Spleen (tissue), 11 donors: ENCODE data around the gene MFAP2. TPM values are rescaled to one million over a fixed set of nuclear protein-coding genes. Genes with fewer than 3 reads are reported as not detected.

ENCODE experiments used
- DNase-seq: peaks from one replicate; pipeline ENCODE4 v3.0.0-alpha.2; 2020
- H3K27ac ChIP-seq, 8 donors: fragments of 200-600 bp; sonication (generic) in 7 of 8; 1 replicate in 4 of 8; 2 replicates in 4 of 8; pipeline versions ENCODE4 v1.5.0 to v1.8.0; 2016 to 2021; ENCODE audit warnings: inconsistent platforms in 4 of 8, mild to moderate bottlenecking in 4 of 8, moderate library complexity in 1 of 8
- H3K27me3 ChIP-seq, 7 donors: fragments of 200-600 bp; sonication (generic) in 6 of 7; replicated peaks in 1 of 7; 1 replicate in 4 of 7; 2 replicates in 3 of 7; pipeline versions ENCODE4 v1.5.0 to v1.8.0; 2016 to 2021; ENCODE audit warnings: inconsistent platforms in 3 of 7, mild to moderate bottlenecking in 1 of 7
- H3K36me3 ChIP-seq, 6 donors: fragments of 200-600 bp; sonication (generic) in 5 of 6; 1 replicate in 4 of 6; 2 replicates in 2 of 6; pipeline versions ENCODE4 v1.5.0 to v1.8.0; 2016 to 2021; ENCODE audit warnings: inconsistent platforms in 2 of 6
- H3K4me1 ChIP-seq, 6 donors: fragments of 200-600 bp; sonication (generic) in 5 of 6; 1 replicate in 3 of 6; 2 replicates in 3 of 6; pipeline versions ENCODE4 v1.5.0 to v1.8.0; 2016 to 2021; ENCODE audit warnings: inconsistent platforms in 3 of 6
- H3K4me3 ChIP-seq, 8 donors: fragments of 200-600 bp; sonication (generic) in 7 of 8; 1 replicate in 4 of 8; 2 replicates in 4 of 8; pipeline versions ENCODE4 v1.5.0 to v1.8.0; 2016 to 2021; ENCODE audit warnings: inconsistent platforms in 4 of 8, mild to moderate bottlenecking in 4 of 8, moderate library complexity in 2 of 8
- H3K9me3 ChIP-seq, 8 donors: fragments of 200-600 bp; sonication (generic) in 7 of 8; 1 replicate in 4 of 8; 2 replicates in 4 of 8; pipeline versions ENCODE4 v1.5.0 to v1.8.0; 2016 to 2021; ENCODE audit warnings: inconsistent platforms in 4 of 8
- POLR2A ChIP-seq, 3 donors: fragments of 450-650 bp; IDR thresholded peaks; one replicate each; pipeline ENCODE4 v1.5.1; 2017; ENCODE audit warnings: antibody characterized with exemption in 3 of 3, mild to moderate bottlenecking in 1 of 3
- POLR2AphosphoS5 ChIP-seq, 3 donors: sonication (generic); formaldehyde crosslinking; IDR thresholded peaks; one replicate each; pipeline ENCODE4 v1.5.1; 2017; ENCODE audit warnings: antibody characterized with exemption in 3 of 3
- WGBS, 5 donors: extraction: QIAGEN DNeasy Blood & Tissue Kit in 3 of 5; methylation state at CpG; one replicate each; pipeline versions ENCODE4 v1.1.5 to v1.1.7; 2013 to 2018; 5-methylcytosine and 5-hydroxymethylcytosine counted together
- intact Hi-C: fragments of 100-400 bp; cut with DNase I; formaldehyde crosslinking; loops from one replicate; pipeline ENCODE4 v1.15.0; 2023; ENCODE audit warnings: low total_unique reads
- polyA plus RNA-seq, 3 donors: library from polyadenylated mRNA; stranded (reverse); fragments of 200-250 nt; gene quantifications; one replicate each; pipeline ENCODE4 v1.2.1, GENCODE V29; 2013
- total RNA-seq, 7 donors: library from RNA; depleted of rRNA in 3 of 7; stranded (reverse); fragments of >200 nt in 3 of 7; fragmentation: NEBNext Ultra II Directional in 4 of 7; extraction: Animal tissue kit (Norgen Biotek cat#: 25700) in 4 of 7; gene quantifications; one replicate each; pipeline versions ENCODE4 v1.1.0 to v1.2.1, GENCODE V29; 2016 to 2021
- TF ChIP-seq, protein P1 (sequence below), 11 experiments: fragments of 200-600 bp in 7 of 11; fragments of 450-650 bp in 4 of 11; sonication (generic) in 4 of 11; IDR thresholded peaks in 8 of 11; conservative IDR thresholded peaks in 3 of 11; 1 replicate in 7 of 11; 2 replicates in 4 of 11; pipeline versions ENCODE4 v1.4.0 to v1.8.0; 2016 to 2021; ENCODE audit warnings: antibody characterized with exemption in 11 of 11, inconsistent platforms in 4 of 11, mild to moderate bottlenecking in 1 of 11
- donor health status: healthy with polysubstance abuse.
- donor health status: DM: no; HTN: no; CAD: no; lungs with moderate emphysema.
- donor health status: DM: no; HTN: no; CAD: no.
- donor health status: Bipolar disorder and iron deficiency.
- donor health status: healthy.
- donor health status: DM: no; HTN: no; CAD: no.
- donor health status: DM: yes; HTN: yes; CAD: no.

The MFAP2 gene
- total and polyA plus RNA-seq, 10 donors: 0.77 to 3.9 (median 1.2) TPM; not detected in 3

DNA sequence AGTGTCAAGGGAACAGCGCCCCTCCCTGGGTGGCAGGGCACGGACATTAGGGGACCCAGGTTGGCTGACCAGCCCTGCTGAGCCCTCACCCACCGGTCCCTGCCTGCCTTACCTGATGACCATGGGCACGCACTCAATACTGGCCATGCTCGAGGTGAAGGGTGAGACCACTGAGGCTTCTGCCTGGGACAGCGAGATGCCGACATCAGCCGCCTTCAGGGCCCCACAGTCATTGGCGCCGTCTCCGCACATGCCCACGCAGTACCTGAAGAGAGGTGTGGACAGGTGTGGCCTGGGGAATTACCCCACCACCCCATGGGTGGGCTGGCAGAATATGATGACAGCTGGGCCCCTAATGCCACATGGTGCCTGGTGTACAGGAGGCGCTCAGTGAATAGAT is 7.8 kb upstream of the MFAP2 start:
- TF ChIP-seq POLR2A (IDR thresholded peaks at IDR 0.05) (no peak), POLR2AphosphoS5 (IDR thresholded peaks at IDR 0.05) (peak in 1 of 3 donors; percentile 15)
- TF ChIP-seq, protein P1, sequence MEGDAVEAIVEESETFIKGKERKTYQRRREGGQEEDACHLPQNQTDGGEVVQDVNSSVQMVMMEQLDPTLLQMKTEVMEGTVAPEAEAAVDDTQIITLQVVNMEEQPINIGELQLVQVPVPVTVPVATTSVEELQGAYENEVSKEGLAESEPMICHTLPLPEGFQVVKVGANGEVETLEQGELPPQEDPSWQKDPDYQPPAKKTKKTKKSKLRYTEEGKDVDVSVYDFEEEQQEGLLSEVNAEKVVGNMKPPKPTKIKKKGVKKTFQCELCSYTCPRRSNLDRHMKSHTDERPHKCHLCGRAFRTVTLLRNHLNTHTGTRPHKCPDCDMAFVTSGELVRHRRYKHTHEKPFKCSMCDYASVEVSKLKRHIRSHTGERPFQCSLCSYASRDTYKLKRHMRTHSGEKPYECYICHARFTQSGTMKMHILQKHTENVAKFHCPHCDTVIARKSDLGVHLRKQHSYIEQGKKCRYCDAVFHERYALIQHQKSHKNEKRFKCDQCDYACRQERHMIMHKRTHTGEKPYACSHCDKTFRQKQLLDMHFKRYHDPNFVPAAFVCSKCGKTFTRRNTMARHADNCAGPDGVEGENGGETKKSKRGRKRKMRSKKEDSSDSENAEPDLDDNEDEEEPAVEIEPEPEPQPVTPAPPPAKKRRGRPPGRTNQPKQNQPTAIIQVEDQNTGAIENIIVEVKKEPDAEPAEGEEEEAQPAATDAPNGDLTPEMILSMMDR (IDR thresholded peaks at IDR 0.05 in 8 of 11, conservative IDR thresholded peaks at IDR 0.05 in 3 of 11): no peak
- intact Hi-C loops: no loop called here
- Histone ChIP-seq H3K4me1 (no peaks in the 10 kb centered on the region), H3K27me3 (no peaks in the 10 kb centered on the region), H3K4me3 (no peak overlapping the region), H3K9me3 (no peaks in the 10 kb centered on the region), H3K36me3 (peaks cover 0 to 89% (median 75%) of the 10 kb centered on the region in 6 donors), H3K27ac (no peak overlapping the region)
- no peak for DNase-seq
- WGBS, 5 donors: 74 to 99% (median 94%) methylated on average over 4 to 13 of the region's 13 CpGs

DNA sequence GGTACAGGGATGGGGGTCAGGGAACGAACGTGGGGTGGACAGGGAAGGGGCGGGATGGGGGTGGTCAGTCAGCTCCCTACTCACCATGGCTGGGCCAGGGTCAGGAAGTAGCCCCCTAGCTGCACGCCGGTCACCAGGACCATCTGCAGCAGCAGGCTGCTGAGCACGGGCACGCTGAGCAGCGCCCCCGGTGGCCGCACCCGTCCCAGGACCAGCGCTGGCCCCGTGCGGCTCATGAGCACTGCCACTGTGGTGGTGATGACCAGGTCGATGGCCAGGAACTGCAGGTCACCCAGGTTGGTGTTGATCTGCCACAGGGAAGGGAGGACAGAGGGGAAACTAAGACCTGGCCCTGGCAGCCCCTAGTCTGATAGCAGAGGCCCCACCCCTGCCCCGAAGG is 6.5 kb upstream of the MFAP2 start:
- peaks cover 0 to 76% (median 64%) of the 10 kb centered on the region in 6 donors for H3K36me3 ChIP-seq
- TF ChIP-seq POLR2A (IDR thresholded peaks at IDR 0.05) (no peak), POLR2AphosphoS5 (IDR thresholded peaks at IDR 0.05) (no peak)
- TF ChIP-seq, protein P1 (IDR thresholded peaks at IDR 0.05 in 8 of 11, conservative IDR thresholded peaks at IDR 0.05 in 3 of 11): peak in 1 of 11 experiments; percentile 25
- H3K4me1 ChIP-seq: no peaks in the 10 kb centered on the region
- peaks cover 0 to 10% (median 0%) of the 10 kb centered on the region in 7 donors for H3K27me3 ChIP-seq
- no peak for DNase-seq
- no peak overlapping the region for H3K4me3 ChIP-seq
- no peaks in the 10 kb centered on the region for H3K9me3 ChIP-seq
- intact Hi-C loops: no loop called here
- 79 to 94% (median 89%) methylated on average over 14 to 16 of the region's 16 CpGs for WGBS, 5 donors
- no peak overlapping the region for H3K27ac ChIP-seq

DNA sequence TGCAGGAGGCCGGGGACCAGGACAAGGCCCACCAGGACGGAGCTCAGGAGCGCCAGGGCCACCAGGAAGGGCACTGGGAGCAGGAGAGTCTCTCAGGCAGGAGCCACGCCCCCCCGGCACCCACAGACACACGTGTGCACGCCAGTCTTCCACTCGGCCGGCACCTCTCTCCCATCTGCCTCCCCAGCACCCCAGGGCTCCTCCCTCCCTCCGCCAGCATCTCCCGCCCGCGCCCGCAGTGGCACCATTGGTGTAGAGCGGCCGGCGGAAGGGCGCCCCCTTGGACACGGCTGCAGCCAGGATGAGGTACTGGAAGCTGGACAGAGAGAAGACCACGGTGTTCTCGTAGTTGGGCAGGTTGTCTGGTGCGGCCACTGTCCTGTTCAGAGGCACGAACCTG is 6.1 kb upstream of the MFAP2 start:
- H3K4me3 ChIP-seq: no peak overlapping the region
- peaks cover 0 to 14% (median 0%) of the 10 kb centered on the region in 7 donors for H3K27me3 ChIP-seq
- DNase-seq: no peak
- WGBS, 5 donors: 91 to 98% (median 91%) methylated on average over 14 to 23 of the region's 23 CpGs
- peaks cover 0 to 72% (median 60%) of the 10 kb centered on the region in 6 donors for H3K36me3 ChIP-seq
- H3K27ac ChIP-seq: no peak overlapping the region
- intact Hi-C loops: no loop called here
- TF ChIP-seq POLR2AphosphoS5 (IDR thresholded peaks at IDR 0.05): no peak
- TF ChIP-seq POLR2A (IDR thresholded peaks at IDR 0.05): no peak
- TF ChIP-seq, protein P1 (IDR thresholded peaks at IDR 0.05 in 8 of 11, conservative IDR thresholded peaks at IDR 0.05 in 3 of 11): no peak
- H3K4me1 ChIP-seq: no peaks in the 10 kb centered on the region
- H3K9me3 ChIP-seq: no peaks in the 10 kb centered on the region

DNA sequence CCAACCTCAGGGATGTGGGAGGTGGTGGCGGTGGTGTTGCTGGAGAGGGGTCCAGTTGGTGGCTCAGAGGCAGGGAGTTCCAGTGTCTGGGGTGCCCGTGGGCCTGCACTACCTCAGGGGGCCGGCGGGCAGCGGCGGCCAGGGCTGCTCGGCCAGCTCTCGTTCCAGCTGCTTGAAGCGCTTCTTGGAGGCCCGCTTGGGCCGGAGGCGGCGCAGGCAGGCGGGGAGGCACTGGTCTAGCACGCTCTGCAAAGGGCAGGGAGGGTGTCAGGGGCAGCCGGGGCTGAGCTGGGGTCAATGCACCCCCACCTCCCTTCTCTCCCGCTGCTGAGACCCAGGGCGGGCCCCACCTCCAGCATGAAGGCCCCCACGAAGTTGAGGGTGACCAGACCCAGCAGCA is 5.7 kb upstream of the MFAP2 start:
- TF ChIP-seq, protein P1 (IDR thresholded peaks at IDR 0.05 in 8 of 11, conservative IDR thresholded peaks at IDR 0.05 in 3 of 11): no peak
- Histone ChIP-seq H3K36me3 (peaks cover 0 to 68% (median 55%) of the 10 kb centered on the region in 6 donors), H3K27me3 (peaks cover 0 to 18% (median under 1%) of the 10 kb centered on the region in 7 donors), H3K4me3 (no peak overlapping the region), H3K27ac (no peak overlapping the region), H3K4me1 (peaks cover 0 to 1% (median 0%) of the 10 kb centered on the region in 6 donors), H3K9me3 (no peaks in the 10 kb centered on the region)
- no peak for DNase-seq
- intact Hi-C loops: no loop called here
- 74 to 100% (median 91%) methylated on average over 1 to 19 of the region's 19 CpGs for WGBS, 5 donors
